HEK293 (cell line): ENCODE data around the gene TBCE.

ENCODE experiments used
- CTCF ChIA-PET: fragments of 350-600 bp; formaldehyde crosslinking; extraction: SDS; loops from one replicate; lab custom pipeline; 2021; ENCODE audit warnings: antibody characterized with exemption; lab: Yijun Ruan, JAX
- POLR2A ChIA-PET: fragments of 300-600 bp; formaldehyde crosslinking; extraction: SDS; loops from one replicate; lab custom pipeline; 2020; ENCODE audit warnings: antibody characterized with exemption, inconsistent platforms; lab: Yijun Ruan, JAX
- H3K27ac ChIP-seq: fragments of 200-500 bp; sonication (Bioruptor generic); 2 replicates; pipeline ENCODE4 v1.5.1; 2014; ENCODE audit warnings: low read depth, low read length, control low read depth, inconsistent platforms; ENCODE audit errors: extremely low read depth
- H3K36me3 ChIP-seq, 2 experiments: fragments of 200-500 bp in 1 of 2; sonication (Bioruptor generic) in 1 of 2; 1 replicate in 1 of 2; 2 replicates in 1 of 2; pipeline ENCODE4 v1.5.1; 2014 to 2017; ENCODE audit warnings: inconsistent platforms in 2 of 2, low read length in 2 of 2; ENCODE audit not compliant: control insufficient read depth in 2 of 2, insufficient read depth in 1 of 2
- H3K4me1 ChIP-seq: fragments of 200-500 bp; sonication (Bioruptor generic); 2 replicates; pipeline ENCODE4 v1.5.1; 2014; ENCODE audit warnings: mild to moderate bottlenecking, low read length, inconsistent platforms; ENCODE audit not compliant: control insufficient read depth, insufficient read depth
- H3K4me3 ChIP-seq: 2 replicates; pipeline ENCODE4 v1.5.1; 2011; ENCODE audit warnings: low read depth, mild to moderate bottlenecking, control low read depth, low read length, moderate library complexity
- H3K9me3 ChIP-seq: fragments of 200-500 bp; sonication (Bioruptor generic); 2 replicates; pipeline ENCODE4 v1.5.1; 2014; ENCODE audit warnings: low read depth, low read length, inconsistent platforms; ENCODE audit not compliant: control insufficient read depth, insufficient read depth
- ELK4 ChIP-seq: IDR thresholded peaks from 2 replicates; pipeline ENCODE4 v1.6.1; 2011; ENCODE audit warnings: mild to moderate bottlenecking, low read depth, low read length, borderline replicate concordance
- GLI2 ChIP-seq: fragments of 450-650 bp; formaldehyde crosslinking; IDR thresholded peaks from 2 replicates; pipeline ENCODE4; 2017; ENCODE audit warnings: missing biosample characterization, missing genetic modification characterization, low read depth, borderline replicate concordance
- HOXA7 ChIP-seq: sonication (generic); formaldehyde crosslinking; IDR thresholded peaks from 2 replicates; pipeline ENCODE4 v1.8.1; 2022; ENCODE audit warnings: missing genetic modification reagents, borderline replicate concordance
- IKZF3 ChIP-seq: fragments of 450-650 bp; IDR thresholded peaks from 2 replicates; pipeline ENCODE4 v1.5.0; 2018; ENCODE audit warnings: missing biosample characterization, mild to moderate bottlenecking, missing genetic modification characterization, moderate library complexity
- KLF10 ChIP-seq: fragments of 450-650 bp; IDR thresholded peaks from 2 replicates; pipeline ENCODE4 v1.5.1; 2018; ENCODE audit warnings: missing biosample characterization, mild to moderate bottlenecking, missing genetic modification characterization
- TSHZ1 ChIP-seq: fragments of 450-650 bp; formaldehyde crosslinking; IDR thresholded peaks from 2 replicates; pipeline ENCODE4 v1.5.1; 2016; ENCODE audit warnings: missing biosample characterization, missing genetic modification characterization, borderline replicate concordance
- YY1 ChIP-seq: fragments of 450-650 bp; formaldehyde crosslinking; IDR thresholded peaks from 2 replicates; pipeline ENCODE4 v1.5.1; 2018; ENCODE audit warnings: missing biosample characterization, missing genetic modification characterization
- ZNF133 ChIP-seq: fragments of 450-650 bp; formaldehyde crosslinking; IDR thresholded peaks from 2 replicates; pipeline ENCODE4 v1.5.1; 2016; ENCODE audit warnings: missing biosample characterization, missing genetic modification characterization
- ZNF23 ChIP-seq: fragments of 450-650 bp; formaldehyde crosslinking; IDR thresholded peaks from 2 replicates; pipeline ENCODE4 v1.5.1; 2016; ENCODE audit warnings: missing biosample characterization, missing genetic modification characterization, borderline replicate concordance
- ZNF274 ChIP-seq, 2 experiments: fragments of 200-500 bp in 1 of 2; fragments of 450-650 bp in 1 of 2; sonication (Bioruptor generic) in 1 of 2; formaldehyde crosslinking in 1 of 2; IDR thresholded peaks; 2 replicates each; pipeline versions ENCODE4 v1.5.1 to v1.6.1; 2014 to 2016; ENCODE audit warnings: borderline replicate concordance in 1 of 2, inconsistent platforms in 1 of 2, low read length in 1 of 2, missing biosample characterization in 1 of 2, missing genetic modification characterization in 1 of 2
- ZNF354C ChIP-seq: fragments of 450-650 bp; formaldehyde crosslinking; IDR thresholded peaks from 2 replicates; pipeline ENCODE4 v1.5.1; 2016; ENCODE audit warnings: missing biosample characterization, missing genetic modification characterization, low read depth, borderline replicate concordance
- ZNF398 ChIP-seq: fragments of 450-650 bp; formaldehyde crosslinking; IDR thresholded peaks from 2 replicates; pipeline ENCODE4 v1.5.1; 2017; ENCODE audit warnings: missing biosample characterization, missing genetic modification characterization
- ZNF513 ChIP-seq: fragments of 450-650 bp; IDR thresholded peaks from 2 replicates; pipeline ENCODE4 v1.5.1; 2018; ENCODE audit warnings: missing biosample characterization, missing genetic modification characterization
- ZNF518A ChIP-seq: fragments of 450-650 bp; formaldehyde crosslinking; conservative IDR thresholded peaks from 2 replicates; pipeline ENCODE4 v1.5.1; 2016; ENCODE audit warnings: low read depth, missing biosample characterization, missing genetic modification characterization
- ZNF555 ChIP-seq: fragments of 450-650 bp; formaldehyde crosslinking; conservative IDR thresholded peaks from 2 replicates; pipeline ENCODE4 v1.5.1; 2017; ENCODE audit warnings: missing biosample characterization, mild to moderate bottlenecking, missing genetic modification characterization, inconsistent platforms
- ZNF843 ChIP-seq: fragments of 450-650 bp; formaldehyde crosslinking; IDR thresholded peaks from 2 replicates; pipeline ENCODE4 v1.5.1; 2016; ENCODE audit warnings: missing biosample characterization, missing genetic modification characterization

TBCE gene

GRCh38 chr1:235473806-235474205, 106.6 kb downstream of the TBCE start:
- TF ChIP-seq YY1 (tag by site-specific recombination) (no peak), TSHZ1 (tag by site-specific recombination) (no peak), ZNF274 (IDR thresholded peaks at IDR 0.05; ENCODE audit: low read length) (no peak), ZNF274 (tag by site-specific recombination; IDR thresholded peaks at IDR 0.05; ENCODE audit: borderline replicate concordance) (no peak), ZNF518A (tag by site-specific recombination) (no peak), HOXA7 (no peak), ZNF555 (tag by site-specific recombination) (no peak), ZNF398 (tag by site-specific recombination) (no peak), ZNF843 (tag by site-specific recombination) (no peak), IKZF3 (tag by site-specific recombination) (no peak), ELK4 (no peak), GLI2 (no peak), ZNF354C (tag by site-specific recombination) (no peak)
- Histone ChIP-seq H3K27ac (no peak overlapping the region), H3K36me3 (peaks cover 32 to 51% of the 10 kb centered on the region in 2 experiments), H3K4me3 (no peak overlapping the region), H3K4me1 (no peaks in the 10 kb centered on the region), H3K9me3 (no peaks in the 10 kb centered on the region)
- ChIA-PET CTCF (no interaction called here), POLR2A (no interaction called here)

GRCh38 chr1:235483090-235483489, 115.9 kb downstream of the TBCE start:
- Histone ChIP-seq H3K9me3 (no peaks in the 10 kb centered on the region), H3K27ac (no peak overlapping the region), H3K36me3 (peaks cover 67 to 70% of the 10 kb centered on the region in 2 experiments), H3K4me3 (no peak overlapping the region), H3K4me1 (no peaks in the 10 kb centered on the region)
- TF ChIP-seq ZNF513 (tag by site-specific recombination) = no peak
- TF ChIP-seq ZNF133 (tag by site-specific recombination) = peak; percentile 97
- no peak for TF ChIP-seq KLF10 (tag by site-specific recombination)
- no peak for TF ChIP-seq ZNF23
- POLR2A ChIA-PET = no interaction called here
- CTCF ChIA-PET = interaction anchor here (0.7 kb wide), 1 partner anchor 298 kb away, joined by 4 read pairs; no protein-coding TSS in a partner anchor
